Measurements from ENCODE around the gene CD27. TPM values are rescaled to one million over a fixed set of nuclear protein-coding genes. Genes with fewer than 3 reads are reported as not detected.

The CD27 gene
- total and polyA plus RNA-seq, 9 of the 15 experiments (the other 6 are each of a cell fraction or from before 2014, with no cell fraction given) = 0.24 TPM; not detected in 8

- TF ChIP-seq, protein P1, sequence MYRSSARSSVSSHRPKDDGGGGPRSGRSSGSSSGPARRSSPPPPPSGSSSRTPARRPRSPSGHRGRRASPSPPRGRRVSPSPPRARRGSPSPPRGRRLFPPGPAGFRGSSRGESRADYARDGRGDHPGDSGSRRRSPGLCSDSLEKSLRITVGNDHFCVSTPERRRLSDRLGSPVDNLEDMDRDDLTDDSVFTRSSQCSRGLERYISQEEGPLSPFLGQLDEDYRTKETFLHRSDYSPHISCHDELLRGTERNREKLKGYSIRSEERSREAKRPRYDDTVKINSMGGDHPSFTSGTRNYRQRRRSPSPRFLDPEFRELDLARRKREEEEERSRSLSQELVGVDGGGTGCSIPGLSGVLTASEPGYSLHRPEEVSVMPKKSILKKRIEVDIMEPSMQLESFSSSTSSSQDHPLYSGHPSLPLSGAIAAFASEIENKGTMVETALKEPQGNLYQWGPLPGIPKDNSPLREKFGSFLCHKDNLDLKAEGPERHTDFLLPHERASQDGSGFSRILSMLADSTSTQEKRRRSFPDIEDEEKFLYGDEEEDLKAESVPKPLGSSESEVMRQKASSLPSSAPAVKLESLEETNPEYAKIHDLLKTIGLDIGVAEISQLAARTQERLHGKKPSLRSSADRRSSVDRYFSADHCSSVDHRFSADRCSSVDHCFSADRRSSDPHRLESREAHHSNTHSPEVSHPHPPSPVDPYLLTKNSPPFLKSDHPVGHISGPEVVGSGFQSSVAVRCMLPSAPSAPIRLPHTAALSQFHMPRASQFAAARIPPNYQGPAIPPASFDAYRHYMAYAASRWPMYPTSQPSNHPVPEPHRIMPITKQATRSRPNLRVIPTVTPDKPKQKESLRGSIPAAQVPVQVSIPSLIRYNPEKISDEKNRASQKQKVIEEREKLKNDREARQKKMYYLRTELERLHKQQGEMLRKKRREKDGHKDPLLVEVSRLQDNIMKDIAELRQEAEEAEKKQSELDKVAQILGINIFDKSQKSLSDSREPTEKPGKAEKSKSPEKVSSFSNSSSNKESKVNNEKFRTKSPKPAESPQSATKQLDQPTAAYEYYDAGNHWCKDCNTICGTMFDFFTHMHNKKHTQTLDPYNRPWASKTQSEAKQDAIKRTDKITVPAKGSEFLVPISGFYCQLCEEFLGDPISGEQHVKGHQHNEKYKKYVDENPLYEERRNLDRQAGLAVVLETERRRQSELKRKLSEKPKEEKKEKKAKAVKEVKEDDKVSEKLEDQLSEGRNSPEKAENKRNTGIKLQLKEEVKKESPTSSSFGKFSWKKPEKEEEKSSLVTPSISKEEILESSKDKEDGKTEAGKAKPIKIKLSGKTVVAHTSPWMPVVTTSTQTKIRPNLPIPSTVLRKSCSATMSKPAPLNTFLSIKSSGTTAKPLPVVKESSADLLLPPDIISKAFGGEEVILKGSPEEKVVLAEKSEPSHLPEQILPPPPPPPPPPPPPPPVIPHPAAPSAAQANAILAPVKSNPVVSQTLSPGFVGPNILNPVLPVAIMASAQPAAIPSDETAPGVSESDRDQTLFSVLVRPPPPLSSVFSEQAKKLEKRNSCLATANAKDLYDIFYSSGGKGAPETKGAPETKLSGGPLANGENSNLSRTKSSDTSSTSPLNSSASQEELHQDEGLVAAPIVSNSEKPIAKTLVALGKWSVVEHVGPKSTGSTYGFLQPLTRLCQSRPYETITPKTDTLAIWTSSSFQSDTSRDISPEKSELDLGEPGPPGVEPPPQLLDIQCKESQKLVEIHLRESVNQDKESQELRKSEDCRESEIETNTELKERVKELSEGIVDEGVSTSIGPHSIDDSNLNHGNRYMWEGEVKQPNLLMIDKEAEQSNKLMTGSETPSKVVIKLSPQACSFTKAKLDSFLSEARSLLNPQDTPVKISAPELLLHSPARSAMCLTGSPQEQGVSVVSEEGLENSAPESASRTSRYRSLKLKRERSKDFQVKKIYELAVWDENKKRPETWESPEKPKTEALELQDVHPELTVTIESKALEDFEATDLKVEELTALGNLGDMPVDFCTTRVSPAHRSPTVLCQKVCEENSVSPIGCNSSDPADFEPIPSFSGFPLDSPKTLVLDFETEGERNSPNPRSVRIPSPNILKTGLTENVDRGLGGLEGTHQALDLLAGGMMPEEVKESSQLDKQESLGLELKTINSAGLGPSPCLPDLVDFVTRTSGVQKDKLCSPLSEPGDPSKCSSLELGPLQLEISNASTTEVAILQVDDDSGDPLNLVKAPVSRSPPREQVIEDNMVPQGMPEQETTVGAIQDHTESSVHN (IDR thresholded peaks at IDR 0.05; ENCODE audit: borderline replicate concordance in 1 of 2, low read depth in 1 of 2) = no peak
- TF ChIP-seq, protein P2, sequence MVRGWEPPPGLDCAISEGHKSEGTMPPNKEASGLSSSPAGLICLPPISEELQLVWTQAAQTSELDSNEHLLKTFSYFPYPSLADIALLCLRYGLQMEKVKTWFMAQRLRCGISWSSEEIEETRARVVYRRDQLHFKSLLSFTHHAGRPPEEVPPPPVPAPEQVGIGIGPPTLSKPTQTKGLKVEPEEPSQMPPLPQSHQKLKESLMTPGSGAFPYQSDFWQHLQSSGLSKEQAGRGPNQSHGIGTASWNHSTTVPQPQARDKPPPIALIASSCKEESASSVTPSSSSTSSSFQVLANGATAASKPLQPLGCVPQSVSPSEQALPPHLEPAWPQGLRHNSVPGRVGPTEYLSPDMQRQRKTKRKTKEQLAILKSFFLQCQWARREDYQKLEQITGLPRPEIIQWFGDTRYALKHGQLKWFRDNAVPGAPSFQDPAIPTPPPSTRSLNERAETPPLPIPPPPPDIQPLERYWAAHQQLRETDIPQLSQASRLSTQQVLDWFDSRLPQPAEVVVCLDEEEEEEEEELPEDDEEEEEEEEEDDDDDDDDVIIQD (CRISPR knock-in tag; IDR thresholded peaks at IDR 0.05) = no peak
Measured at GRCh38 chr12:6469092-6469491, 24.3 kb downstream of the CD27 start (continued).

Measured in K562 (cell line).